22Rv1 (cell line): ENCODE results near the gene RNF212.

Experiments used
- H3K27ac ChIP-seq: fragments of 450-650 bp; 2 replicates; pipeline ENCODE4 v1.5.1; 2017
- ZFX ChIP-seq: fragments of 450-650 bp; IDR thresholded peaks from 2 replicates; pipeline ENCODE4 v1.6.1; 2017; ENCODE audit warnings: antibody characterized with exemption, borderline replicate concordance
- TF ChIP-seq, protein P1 (sequence below): fragments of 450-650 bp; IDR thresholded peaks from 2 replicates; pipeline ENCODE4 v1.5.1; 2017; ENCODE audit warnings: mild to moderate bottlenecking

RNF212 gene

DNA sequence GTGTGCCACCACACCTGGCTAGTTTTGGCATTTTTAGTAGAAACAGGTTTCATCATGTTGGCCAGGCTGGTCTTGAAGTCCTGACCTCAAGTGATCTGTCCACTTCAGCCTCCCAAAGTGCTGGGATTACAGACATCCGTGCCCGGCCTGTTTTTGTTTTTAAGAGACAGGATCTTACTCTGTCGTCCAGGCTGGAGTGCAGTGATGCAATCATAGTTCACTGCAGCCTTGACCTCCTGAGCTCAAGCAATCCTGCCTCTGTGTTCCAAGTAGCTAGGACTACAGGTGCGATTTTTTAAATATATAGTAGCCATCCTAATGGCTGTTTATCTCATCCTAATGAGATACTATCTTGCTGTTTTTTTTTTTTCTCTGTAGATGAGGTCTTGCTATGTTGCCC lies 47.6 kb downstream of the RNF212 start:
- no peak overlapping the region for H3K27ac ChIP-seq
- TF ChIP-seq, protein P1, sequence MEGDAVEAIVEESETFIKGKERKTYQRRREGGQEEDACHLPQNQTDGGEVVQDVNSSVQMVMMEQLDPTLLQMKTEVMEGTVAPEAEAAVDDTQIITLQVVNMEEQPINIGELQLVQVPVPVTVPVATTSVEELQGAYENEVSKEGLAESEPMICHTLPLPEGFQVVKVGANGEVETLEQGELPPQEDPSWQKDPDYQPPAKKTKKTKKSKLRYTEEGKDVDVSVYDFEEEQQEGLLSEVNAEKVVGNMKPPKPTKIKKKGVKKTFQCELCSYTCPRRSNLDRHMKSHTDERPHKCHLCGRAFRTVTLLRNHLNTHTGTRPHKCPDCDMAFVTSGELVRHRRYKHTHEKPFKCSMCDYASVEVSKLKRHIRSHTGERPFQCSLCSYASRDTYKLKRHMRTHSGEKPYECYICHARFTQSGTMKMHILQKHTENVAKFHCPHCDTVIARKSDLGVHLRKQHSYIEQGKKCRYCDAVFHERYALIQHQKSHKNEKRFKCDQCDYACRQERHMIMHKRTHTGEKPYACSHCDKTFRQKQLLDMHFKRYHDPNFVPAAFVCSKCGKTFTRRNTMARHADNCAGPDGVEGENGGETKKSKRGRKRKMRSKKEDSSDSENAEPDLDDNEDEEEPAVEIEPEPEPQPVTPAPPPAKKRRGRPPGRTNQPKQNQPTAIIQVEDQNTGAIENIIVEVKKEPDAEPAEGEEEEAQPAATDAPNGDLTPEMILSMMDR: no peak
- no peak for TF ChIP-seq ZFX

DNA sequence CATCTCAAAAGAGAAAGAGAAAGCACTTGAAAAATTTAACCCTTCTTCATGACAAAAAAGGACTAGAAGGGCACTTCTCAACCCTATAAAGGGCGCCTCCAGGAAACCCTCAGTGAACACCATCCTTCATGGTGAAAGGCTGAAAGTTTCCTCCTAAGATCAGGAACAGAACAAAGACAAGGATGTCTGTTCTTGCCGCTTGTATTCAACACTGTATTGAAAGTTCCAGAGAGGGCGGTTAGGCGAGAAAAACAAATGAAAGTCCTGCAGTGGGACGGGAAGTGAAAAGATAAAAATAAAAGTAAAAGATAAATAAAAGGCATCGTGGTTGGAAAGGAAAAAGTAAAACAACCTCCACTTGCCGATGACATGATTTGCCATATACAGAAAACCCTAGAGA lies 50.9 kb downstream of the RNF212 start:
- no peak for TF ChIP-seq ZFX
- TF ChIP-seq, protein P1: no peak
- no peak overlapping the region for H3K27ac ChIP-seq

DNA sequence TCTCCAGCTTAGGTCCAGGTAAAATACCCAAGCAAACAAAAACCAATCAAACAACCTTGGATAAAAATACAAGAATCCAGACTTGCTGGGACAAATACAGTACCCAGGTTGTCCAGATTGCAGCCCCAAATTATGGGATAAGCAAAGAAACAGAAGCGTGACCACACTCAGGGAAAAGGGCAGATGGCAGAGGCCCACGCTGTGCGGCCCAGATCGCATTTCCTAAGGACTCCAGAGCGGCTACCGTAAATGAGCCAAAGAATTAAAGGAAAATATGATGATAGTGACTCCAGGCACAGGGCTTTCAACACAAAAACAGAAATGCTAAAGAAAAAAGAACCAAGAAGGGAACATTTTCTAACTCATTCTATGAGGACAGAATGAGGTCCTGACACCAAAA lies 51.6 kb downstream of the RNF212 start:
- H3K27ac ChIP-seq: no peak overlapping the region
- no peak for TF ChIP-seq ZFX
- TF ChIP-seq, protein P1: no peak

DNA sequence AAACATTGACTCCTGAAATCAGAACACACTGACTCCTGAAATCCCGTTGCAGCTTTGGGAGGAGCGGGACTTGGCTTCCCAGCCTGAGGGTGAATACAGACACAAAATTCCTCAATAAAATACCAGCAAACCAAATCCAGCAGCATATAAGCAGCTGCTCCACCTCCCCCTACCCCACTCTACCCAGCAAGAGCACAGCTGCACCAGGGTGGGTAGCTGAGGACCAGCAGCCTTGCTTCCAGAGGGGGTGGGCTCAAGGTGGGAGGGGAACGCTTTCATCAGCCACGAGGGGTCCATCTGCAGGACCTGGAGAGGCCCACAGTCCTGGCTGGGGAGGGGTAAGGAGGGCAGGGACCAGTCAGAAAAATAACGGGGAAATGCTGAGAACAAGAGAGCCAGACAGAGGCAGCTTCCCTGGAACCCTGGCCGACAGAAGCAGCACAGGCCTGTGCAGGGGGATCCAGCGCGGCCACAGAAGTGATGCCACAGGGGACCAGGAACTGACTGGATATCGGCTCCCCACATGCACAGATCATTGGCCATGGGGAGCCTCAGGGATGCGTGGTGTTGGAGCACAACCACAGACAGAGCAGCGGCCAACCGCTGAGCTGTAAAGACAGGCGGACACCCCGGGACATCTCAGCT lies 52.2 kb downstream of the RNF212 start:
- H3K27ac ChIP-seq: no peak overlapping the region
- TF ChIP-seq, protein P1: no peak
- TF ChIP-seq ZFX: no peak

DNA sequence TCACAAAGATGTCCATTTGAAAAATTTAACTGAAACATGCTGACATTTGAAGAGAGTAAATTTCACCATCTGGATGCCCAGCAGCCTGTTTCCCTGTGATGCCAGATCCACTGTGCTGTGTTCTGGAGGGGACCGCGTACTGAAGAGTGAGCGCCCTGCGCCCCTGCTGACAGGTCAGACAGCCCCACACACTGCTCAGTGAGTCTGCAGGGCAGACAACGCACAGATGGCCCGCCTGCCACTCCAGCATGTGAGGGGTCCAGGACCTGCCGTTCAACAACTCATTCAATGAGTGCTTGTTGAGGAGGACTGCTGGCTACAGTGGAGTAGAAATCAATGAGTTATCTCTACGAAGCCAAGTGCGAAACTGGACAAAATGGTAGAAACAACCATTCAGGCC lies 52.7 kb downstream of the RNF212 start:
- H3K27ac ChIP-seq: no peak overlapping the region
- TF ChIP-seq, protein P1: no peak
- TF ChIP-seq ZFX: no peak

DNA sequence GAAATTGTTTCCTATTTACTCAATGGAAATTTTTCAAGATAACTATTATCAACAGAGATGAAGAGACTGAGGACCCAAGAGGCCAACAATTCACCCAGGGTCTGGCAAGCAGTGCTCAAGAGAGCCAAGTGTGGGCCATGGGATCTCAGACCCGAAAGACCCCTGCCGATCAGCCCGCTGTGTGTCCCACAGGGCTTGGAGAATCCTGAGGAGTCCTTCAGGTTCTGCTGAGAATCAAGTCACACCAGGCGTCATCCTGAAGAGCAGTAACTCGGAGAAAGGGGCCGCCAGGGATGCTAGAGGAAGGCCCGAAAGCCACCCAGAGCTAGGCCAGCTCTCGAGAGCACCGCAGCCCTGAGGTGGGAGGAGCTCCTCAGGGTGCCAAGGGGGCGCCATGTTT lies 53.2 kb downstream of the RNF212 start:
- TF ChIP-seq ZFX: no peak
- TF ChIP-seq, protein P1: no peak
- no peak overlapping the region for H3K27ac ChIP-seq

DNA sequence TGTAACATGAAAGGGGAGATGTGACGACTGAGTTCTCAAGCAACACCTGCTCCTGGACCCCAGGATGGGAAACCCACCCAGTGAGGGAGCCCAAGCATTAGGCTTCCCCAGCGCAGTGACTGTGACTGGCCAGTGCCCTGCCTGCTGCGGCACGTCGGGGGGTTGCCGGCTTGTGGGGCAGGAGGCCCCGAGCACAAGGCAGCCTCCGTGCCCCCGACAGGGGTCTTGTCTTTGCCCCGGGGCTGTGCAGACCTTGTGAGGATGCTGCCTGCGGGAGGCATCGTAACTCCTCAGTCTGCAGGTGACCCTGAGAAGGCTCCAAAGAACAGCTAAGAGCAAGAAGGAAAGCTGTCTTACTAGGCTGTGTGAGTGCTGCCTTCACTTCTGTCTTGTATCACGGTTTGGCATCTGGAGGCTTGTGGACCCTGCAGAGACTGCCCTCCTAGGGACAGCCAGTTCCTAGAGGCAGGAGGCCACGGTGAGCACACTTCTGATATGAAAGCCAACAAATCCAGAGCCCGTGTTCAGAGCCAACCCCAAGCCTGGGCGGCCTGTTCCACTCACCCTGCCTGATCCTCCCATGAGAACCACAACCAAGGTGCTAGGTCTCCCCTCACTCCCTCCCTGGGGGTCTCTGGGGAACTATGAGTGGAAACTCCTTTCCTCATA lies 54.2 kb downstream of the RNF212 start:
- H3K27ac ChIP-seq: no peak overlapping the region
- TF ChIP-seq, protein P1: no peak
- TF ChIP-seq ZFX: no peak
